OCI-LY7 (cell line): Measurements from ENCODE around the gene SLC16A6. TPM values are rescaled to one million over a fixed set of nuclear protein-coding genes. Genes with fewer than 3 reads are reported as not detected.
"Not testable (repeated sequence)": the region's sequence is repeated elsewhere in the genome, so short reads cannot be mapped to it uniquely, and the experiment has no call there.

ENCODE experiments used
- BruUV-seq: library from RNA; stranded (reverse); fragments of 400-500 nt; replicated peaks from 2 replicates; lab custom pipeline; 2021; lab: Mats Ljungman, UMichigan
- CTCF ChIA-PET: fragments of 300-600 bp; sonication (Branson Sonifier 250); formaldehyde crosslinking; loops from one replicate; lab custom pipeline; 2022; ENCODE audit warnings: antibody characterized with exemption; ENCODE audit not compliant: unreplicated experiment; lab: Charles Lee
- POLR2A ChIA-PET: fragments of 300-600 bp; sonication (Branson Sonifier 250); formaldehyde crosslinking; loops from one replicate; lab custom pipeline; 2022; ENCODE audit warnings: antibody characterized with exemption; lab: Charles Lee
- DNase-seq: peaks from one replicate; pipeline ENCODE4 v3.0.0-alpha.2; 2015; ENCODE audit warnings: low spot score
- H2AFZ ChIP-seq: fragments of 200-600 bp; sonication (generic), shearing (Covaris generic); 2 replicates; pipeline ENCODE4 v1.6.1; 2014; ENCODE audit warnings: mild to moderate bottlenecking, antibody characterized with exemption, low read length, moderate library complexity
- H3K27ac ChIP-seq: fragments of 200-600 bp; sonication (generic); 2 replicates; pipeline ENCODE4 v1.5.1; 2014; ENCODE audit warnings: mixed run types, low read depth, mild to moderate bottlenecking, moderate library complexity, low read length, inconsistent platforms; ENCODE audit not compliant: poor library complexity, severe bottlenecking
- H3K36me3 ChIP-seq: fragments of 200-600 bp; sonication (generic); 2 replicates; pipeline ENCODE4 v1.6.1; 2014; ENCODE audit warnings: mild to moderate bottlenecking, antibody characterized with exemption, low read length, moderate library complexity, mixed read lengths; ENCODE audit not compliant: insufficient read depth
- H3K4me1 ChIP-seq: fragments of 200-600 bp; sonication (generic); 2 replicates; pipeline ENCODE4 v1.5.1; 2014; ENCODE audit warnings: mild to moderate bottlenecking, low read length; ENCODE audit not compliant: insufficient read depth, poor library complexity, severe bottlenecking
- H3K4me2 ChIP-seq: fragments of 200-600 bp; sonication (generic); 2 replicates; pipeline ENCODE4 v1.6.1; 2014; ENCODE audit warnings: mild to moderate bottlenecking, low read length
- H3K4me3 ChIP-seq: fragments of 200-600 bp; sonication (generic); 2 replicates; pipeline ENCODE4 v1.5.1; 2014; ENCODE audit warnings: mild to moderate bottlenecking, low read depth, low read length; ENCODE audit not compliant: poor library complexity, severe bottlenecking
- H3K79me2 ChIP-seq: fragments of 200-600 bp; sonication (generic); 2 replicates; pipeline ENCODE4 v1.6.1; 2016; ENCODE audit warnings: low read depth, mild to moderate bottlenecking, low read length, moderate library complexity, mixed read lengths; ENCODE audit not compliant: insufficient read depth
- H3K9me2 ChIP-seq: fragments of 200-600 bp; sonication (generic); 2 replicates; pipeline ENCODE4 v1.6.1; 2016; ENCODE audit warnings: mild to moderate bottlenecking, low read length, mixed read lengths; ENCODE audit not compliant: insufficient read depth
- H3K9me3 ChIP-seq: fragments of 200-600 bp; sonication (generic); 2 replicates; pipeline ENCODE4 v1.6.1; 2014; ENCODE audit warnings: mild to moderate bottlenecking, mixed run types, low read length, mixed read lengths
- H4K20me1 ChIP-seq: fragments of 200-600 bp; sonication (generic); 2 replicates; pipeline ENCODE4 v1.6.1; 2014; ENCODE audit warnings: mild to moderate bottlenecking, antibody characterized with exemption, low read length, moderate library complexity, mixed read lengths; ENCODE audit not compliant: insufficient read depth
- EZH2phosphoT487 ChIP-seq: fragments of 200-600 bp; sonication (generic); IDR thresholded peaks from 2 replicates; pipeline ENCODE4 v1.6.1; 2018; ENCODE audit warnings: low read depth, borderline replicate concordance, mild to moderate bottlenecking, mixed run types, antibody characterized with exemption, low read length, moderate library complexity, mixed read lengths
- intact Hi-C: fragments of 100-400 bp; cut with micrococcal nuclease; formaldehyde crosslinking; loops from one replicate; pipeline ENCODE4 v1.10.0; 2022; ENCODE audit not compliant: unreplicated experiment
- total RNA-seq, 2 experiments: library from RNA; depleted of rRNA in 1 of 2; stranded (reverse); fragments of >200 nt in 1 of 2; shearing (Covaris generic) in 1 of 2; gene quantifications; 2 replicates each; pipeline ENCODE4 v1.2.3, GENCODE V29; 2014 to 2022
- TF ChIP-seq, protein P1 (sequence below): fragments of 200-600 bp; sonication (generic); conservative IDR thresholded peaks from 2 replicates; pipeline ENCODE4 v1.5.1; 2014; ENCODE audit warnings: mild to moderate bottlenecking, antibody characterized with exemption, low read length, moderate library complexity, mixed read lengths

The SLC16A6 gene
- total RNA-seq, 2 experiments from 2014 or later: 4.5 to 18.9 TPM

DNA sequence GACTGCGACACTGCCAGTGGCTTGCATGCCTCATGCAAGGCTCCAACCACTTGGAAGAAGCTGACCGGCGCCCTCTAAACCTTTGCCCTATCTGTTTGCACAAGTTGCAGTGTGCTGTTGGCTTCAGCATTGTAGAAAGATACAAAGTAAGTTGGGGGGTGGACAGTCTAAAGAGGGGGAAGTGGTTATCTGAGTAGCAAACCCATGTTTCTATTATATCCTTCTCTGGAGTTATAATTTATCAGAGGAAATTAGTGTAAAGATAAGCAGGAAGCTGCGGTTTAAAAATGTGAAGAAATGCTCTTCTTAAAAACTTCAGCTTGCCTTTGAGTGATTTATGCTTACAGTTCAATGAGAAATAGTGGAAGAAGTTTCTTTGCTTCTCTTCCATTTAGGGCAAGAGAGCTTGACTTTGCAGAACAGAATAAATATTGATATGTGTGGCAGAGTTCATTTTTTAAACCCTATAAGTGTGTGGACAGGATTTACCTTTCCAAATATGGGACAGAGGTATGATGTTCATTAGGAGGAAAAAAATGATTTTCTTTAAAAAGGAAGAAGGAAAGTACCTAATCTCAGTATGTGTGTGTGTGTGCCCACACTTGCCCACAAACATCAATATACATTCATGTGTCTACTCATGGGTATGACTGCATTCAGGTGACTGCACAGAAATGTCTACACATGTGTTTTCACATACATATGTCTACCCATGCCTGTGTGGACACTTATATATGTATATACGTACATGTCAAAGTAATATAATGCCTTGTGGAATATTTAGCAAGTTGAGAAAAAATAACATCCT lies 35.0 kb downstream of the SLC16A6 start:
- Histone ChIP-seq H3K9me3 (peaks cover 7% of the 10 kb centered on the region; the same call in 1 of the 2 replicates), H3K9me2 (no peaks in the 10 kb centered on the region), H2AFZ (no peak overlapping the region), H3K36me3 (peaks cover 78% of the 10 kb centered on the region), H3K4me3 (peak overlapping the region; percentile 54), H3K4me1 (peaks cover 98% of the 10 kb centered on the region), H3K79me2 (peaks cover 61% of the 10 kb centered on the region; the same call in 1 of the 2 replicates), H3K27ac (peak overlapping the region; percentile 90), H3K4me2 (peak overlapping the region; percentile 84), H4K20me1 (no peaks in the 10 kb centered on the region)
- ChIA-PET CTCF (interaction anchor here (2.1 kb wide), 1 partner anchor 143 kb away, joined by 8 read pairs; no protein-coding TSS in a partner anchor), POLR2A (interaction anchor here (0.6 to 2.7 kb wide), 11 partner anchors 9 to 319 kb away, joined by 3 to 9 read pairs (median 3); no protein-coding TSS in a partner anchor)
- no TSS peak for BruUV-seq
- intact Hi-C loops: loop anchor here (2.0 kb wide), 1 partner anchor 19 kb away; no protein-coding TSS in a partner anchor
- DNase-seq: peak; percentile 56
- TF ChIP-seq, protein P1, sequence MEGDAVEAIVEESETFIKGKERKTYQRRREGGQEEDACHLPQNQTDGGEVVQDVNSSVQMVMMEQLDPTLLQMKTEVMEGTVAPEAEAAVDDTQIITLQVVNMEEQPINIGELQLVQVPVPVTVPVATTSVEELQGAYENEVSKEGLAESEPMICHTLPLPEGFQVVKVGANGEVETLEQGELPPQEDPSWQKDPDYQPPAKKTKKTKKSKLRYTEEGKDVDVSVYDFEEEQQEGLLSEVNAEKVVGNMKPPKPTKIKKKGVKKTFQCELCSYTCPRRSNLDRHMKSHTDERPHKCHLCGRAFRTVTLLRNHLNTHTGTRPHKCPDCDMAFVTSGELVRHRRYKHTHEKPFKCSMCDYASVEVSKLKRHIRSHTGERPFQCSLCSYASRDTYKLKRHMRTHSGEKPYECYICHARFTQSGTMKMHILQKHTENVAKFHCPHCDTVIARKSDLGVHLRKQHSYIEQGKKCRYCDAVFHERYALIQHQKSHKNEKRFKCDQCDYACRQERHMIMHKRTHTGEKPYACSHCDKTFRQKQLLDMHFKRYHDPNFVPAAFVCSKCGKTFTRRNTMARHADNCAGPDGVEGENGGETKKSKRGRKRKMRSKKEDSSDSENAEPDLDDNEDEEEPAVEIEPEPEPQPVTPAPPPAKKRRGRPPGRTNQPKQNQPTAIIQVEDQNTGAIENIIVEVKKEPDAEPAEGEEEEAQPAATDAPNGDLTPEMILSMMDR: no peak
- TF ChIP-seq EZH2phosphoT487: no peak

DNA sequence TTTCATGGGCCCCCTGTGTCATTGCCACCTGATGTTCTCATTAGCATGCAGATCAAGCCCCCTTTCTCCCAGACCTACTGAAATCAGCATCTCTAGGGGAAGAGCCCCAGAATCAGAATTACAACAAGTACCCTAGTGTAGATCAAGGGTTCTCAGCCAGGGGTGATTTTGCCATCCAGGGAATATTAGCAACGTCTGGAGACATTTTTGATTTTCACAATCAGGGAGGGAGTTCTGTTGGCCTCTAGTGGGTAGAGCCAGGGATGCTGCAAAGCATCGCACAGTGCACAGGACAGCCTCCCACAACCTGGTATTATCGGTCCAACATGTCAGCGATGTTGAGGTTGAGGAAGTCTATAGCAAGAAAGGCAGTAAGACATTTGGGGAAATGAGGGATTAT lies 35.8 kb downstream of the SLC16A6 start:
- no TSS peak for BruUV-seq
- ChIA-PET CTCF (interaction anchor here (2.1 kb wide), 1 partner anchor 144 kb away, joined by 8 read pairs; no protein-coding TSS in a partner anchor), POLR2A (interaction anchor here (0.6 to 4.3 kb wide), 9 partner anchors 8 to 203 kb away, joined by 3 to 35 read pairs (median 5); partner anchors contain the start of gene WIPI1)
- peak overlapping the region; percentile 54 for H3K4me3 ChIP-seq
- H2AFZ ChIP-seq: no peak overlapping the region
- H3K9me3 ChIP-seq: no peaks in the 10 kb centered on the region; the same call in 1 of the 2 replicates
- TF ChIP-seq EZH2phosphoT487: no peak
- TF ChIP-seq, protein P1: peak; percentile 37; the same call in 1 of the 2 replicates
- H3K4me2 ChIP-seq: peak overlapping the region; percentile 84
- intact Hi-C loops: loop anchor here (2.0 kb wide), 1 partner anchor 18 kb away; no protein-coding TSS in a partner anchor
- H3K4me1 ChIP-seq: peaks cover 98% of the 10 kb centered on the region
- DNase-seq: no peak
- peak overlapping the region; percentile 90 for H3K27ac ChIP-seq
- H3K9me2 ChIP-seq: no peaks in the 10 kb centered on the region
- H3K36me3 ChIP-seq: peaks cover 78% of the 10 kb centered on the region
- H3K79me2 ChIP-seq: peaks cover 61% of the 10 kb centered on the region
- H4K20me1 ChIP-seq: no peaks in the 10 kb centered on the region

DNA sequence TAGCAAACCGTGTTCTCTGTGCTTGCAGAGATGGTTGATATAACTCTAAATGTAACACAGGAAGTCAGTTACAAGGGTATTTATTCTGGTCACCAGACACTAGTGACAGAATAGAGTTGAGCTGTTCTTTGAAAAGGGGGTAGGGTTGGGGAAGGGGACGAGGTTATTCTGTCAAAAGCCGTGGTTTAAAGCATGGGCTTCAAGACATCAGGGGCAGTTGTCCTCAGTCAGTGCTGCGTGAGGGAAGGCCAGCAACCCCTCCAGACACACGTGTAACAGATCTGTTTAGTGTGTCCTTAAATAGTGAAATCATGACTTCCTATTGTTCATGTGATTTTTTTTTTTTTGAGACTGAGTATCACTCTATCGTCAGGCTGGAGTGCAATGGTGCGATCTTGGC lies 37.5 kb downstream of the SLC16A6 start:
- BruUV-seq, H3K9me3 ChIP-seq, intact Hi-C loops, H3K9me2 ChIP-seq, H4K20me1 ChIP-seq: not testable (repeated sequence)
- ChIA-PET POLR2A (interaction anchor here (0.7 to 7.3 kb wide), 14 partner anchors 16 to 259 kb away, joined by 3 to 69 read pairs (median 4); partner anchors contain the start of genes PRKAR1A and WIPI1), CTCF (interaction anchor here (0.5 to 0.6 kb wide), 2 partner anchors 34 to 796 kb away, joined by 3 to 4 read pairs; no protein-coding TSS in a partner anchor)
- DNase-seq: peak; percentile 60
- Histone ChIP-seq H3K79me2 (peaks cover 75% of the 10 kb centered on the region), H3K27ac (peak overlapping the region; percentile 90), H2AFZ (peak overlapping the region; percentile 42; the same call in 1 of the 2 replicates), H3K4me1 (peaks cover 100% of the 10 kb centered on the region), H3K36me3 (peaks cover 81% of the 10 kb centered on the region), H3K4me3 (peak overlapping the region; percentile 54), H3K4me2 (peak overlapping the region; percentile 84)
